ENCODE measurements around the gene LDHAL6B.

The LDHAL6B gene

DNA sequence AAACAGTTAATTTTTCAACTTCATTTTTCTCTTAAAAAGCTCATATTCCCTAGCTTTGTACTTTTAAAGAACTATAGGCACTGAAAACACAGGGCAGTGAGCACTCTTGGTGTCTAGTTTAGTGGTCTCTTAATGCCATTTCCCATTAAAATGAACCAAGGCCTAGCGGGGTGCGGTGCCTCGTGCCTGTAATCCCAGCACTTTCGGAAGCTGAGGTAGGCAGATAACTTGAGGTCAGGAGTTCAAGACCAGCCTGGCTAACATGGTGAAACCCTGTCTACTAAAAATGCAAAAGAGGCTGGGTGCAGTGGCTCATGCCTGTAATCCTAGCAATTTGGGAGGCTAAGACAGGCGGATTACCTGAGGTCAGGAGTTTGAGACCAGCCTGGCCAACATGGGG lies 45.5 kb downstream of the LDHAL6B start:
- peak overlapping the region in 3 of 11 experiments; percentile 63 to 84 (median 81); a peak in 6 of 22 replicates for H3K4me2 ChIP-seq
- H3K36me3 ChIP-seq = peaks cover 0 to 11% (median 0%) of the 10 kb centered on the region in 11 experiments; a peak in 1 of 22 replicates
- H3K9ac ChIP-seq = 0 out of 22 replicates have a peak overlapping the region, but pooled peaks of 1 of the 11 experiments have one; percentile 13
- no peaks in the 10 kb centered on the region for H3K9me3 ChIP-seq (replicated peaks in 1 of 11)
- H3K4me3 ChIP-seq = no peak overlapping the region
- peak overlapping the region in 2 of 11 experiments; percentile 60 to 69; a peak in 4 of 22 replicates for H3K27ac ChIP-seq
- H3K4me1 ChIP-seq = peaks cover 10 to 59% (median 13%) of the 10 kb centered on the region in 10 experiments; a peak in 19 of 20 replicates
- no peaks in the 10 kb centered on the region for H3K27me3 ChIP-seq
- no peaks in the 10 kb centered on the region for H4K20me1 ChIP-seq
- TF ChIP-seq Cebpa-rat (IDR thresholded peaks at IDR 0.05) = no peak

DNA sequence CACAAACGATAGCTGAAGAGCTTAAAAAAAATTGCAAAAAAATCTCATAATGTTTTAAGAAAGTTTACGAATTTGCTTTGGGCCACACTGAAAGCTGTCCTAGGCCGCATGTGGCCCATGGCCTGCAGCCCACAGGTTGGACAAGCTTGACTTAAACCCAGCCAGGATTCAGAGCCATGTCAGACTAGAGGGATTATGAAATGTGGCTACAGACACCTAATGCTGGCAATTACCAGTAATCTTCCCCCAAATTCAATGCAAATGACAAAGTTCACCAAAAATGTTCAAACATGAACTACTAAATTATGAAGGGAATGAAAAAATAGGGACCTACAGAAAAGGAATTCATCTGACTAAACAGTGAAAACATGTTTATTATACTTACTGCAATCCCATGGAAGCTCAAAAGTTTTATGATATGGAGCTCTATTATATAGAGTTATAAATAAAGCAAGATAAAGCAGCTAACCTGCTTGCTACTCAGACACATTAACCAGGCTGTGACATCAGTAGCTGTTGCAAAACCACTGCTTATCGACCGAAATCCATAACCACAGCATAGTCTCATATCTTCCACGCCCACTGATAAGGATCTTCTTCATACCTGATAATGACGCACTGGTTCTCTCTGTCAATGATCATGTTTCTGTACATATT lies 49.2 kb downstream of the LDHAL6B start:
- Histone ChIP-seq H3K36me3 (peaks cover 0 to 12% (median 0%) of the 10 kb centered on the region in 11 experiments; a peak in 1 of 22 replicates), H3K4me3 (no peak overlapping the region), H4K20me1 (no peaks in the 10 kb centered on the region), H3K27me3 (no peaks in the 10 kb centered on the region), H3K27ac (no peak overlapping the region), H3K4me2 (no peak overlapping the region; a peak in 1 of 22 replicates), H3K9me3 (replicated peaks in 1 of 11) (no peaks in the 10 kb centered on the region), H3K9ac (no peak overlapping the region), H3K4me1 (peaks cover 7 to 23% (median 9%) of the 10 kb centered on the region in 10 experiments; a peak in 19 of 20 replicates)
- TF ChIP-seq Cebpa-rat (IDR thresholded peaks at IDR 0.05) = no peak

DNA sequence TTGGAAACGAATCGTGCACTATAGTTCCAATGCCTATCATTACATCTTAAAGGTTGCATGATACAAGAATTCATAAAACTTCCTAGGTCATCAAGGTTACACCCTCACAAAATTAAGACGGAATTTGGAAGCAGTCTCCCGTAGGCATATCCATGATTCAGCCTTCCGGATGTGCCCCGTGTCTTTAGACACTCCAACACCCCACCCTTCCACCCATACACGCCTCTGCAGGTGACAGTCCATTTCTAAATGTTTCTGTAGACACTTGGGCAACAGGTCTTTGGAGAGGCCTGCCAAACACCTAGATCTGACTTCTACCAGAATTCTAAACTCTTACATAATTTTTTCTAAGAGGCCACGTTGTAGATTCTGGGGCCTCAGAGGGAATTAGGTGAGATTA lies 49.8 kb downstream of the LDHAL6B start:
- Histone ChIP-seq H3K9ac (no peak overlapping the region), H3K9me3 (replicated peaks in 1 of 11) (no peaks in the 10 kb centered on the region), H3K27me3 (no peaks in the 10 kb centered on the region), H4K20me1 (no peaks in the 10 kb centered on the region), H3K4me3 (no peak overlapping the region), H3K36me3 (peaks cover 0 to 12% (median 0%) of the 10 kb centered on the region in 11 experiments; a peak in 1 of 22 replicates), H3K27ac (no peak overlapping the region), H3K4me1 (peaks cover under 1 to 16% (median 2%) of the 10 kb centered on the region in 10 experiments; a peak in 14 of 20 replicates), H3K4me2 (no peak overlapping the region)
- no peak for TF ChIP-seq Cebpa-rat (IDR thresholded peaks at IDR 0.05)

DNA sequence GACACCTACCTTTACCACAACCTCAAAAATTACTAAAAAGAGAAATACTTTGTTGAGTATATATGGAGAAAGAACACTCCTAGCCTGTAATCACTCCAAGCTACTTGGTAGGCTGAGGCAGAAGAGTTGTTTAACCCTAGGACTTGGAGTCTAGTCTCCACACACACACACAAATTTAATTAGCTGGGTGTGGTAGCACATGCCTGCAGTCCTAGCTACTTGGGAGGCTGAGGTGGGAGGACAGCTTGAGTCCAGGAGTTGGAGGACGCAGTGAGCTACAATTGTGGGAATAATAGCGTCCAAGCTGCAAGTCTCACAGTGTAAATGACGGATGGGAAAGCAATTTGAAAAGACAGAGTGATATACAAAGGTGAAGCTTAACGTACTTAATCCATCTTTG lies 50.5 kb downstream of the LDHAL6B start:
- peaks cover 0 to 12% (median 0%) of the 10 kb centered on the region in 11 experiments; a peak in 1 of 22 replicates for H3K36me3 ChIP-seq

More for the DNA sequence above, 50.5 kb downstream of the LDHAL6B start:
- no peak for TF ChIP-seq Cebpa-rat (IDR thresholded peaks at IDR 0.05)
- H3K4me3 ChIP-seq = no peak overlapping the region
- no peaks in the 10 kb centered on the region for H3K27me3 ChIP-seq
- no peaks in the 10 kb centered on the region for H3K9me3 ChIP-seq (replicated peaks in 1 of 11)
- H4K20me1 ChIP-seq = no peaks in the 10 kb centered on the region
- H3K27ac ChIP-seq = no peak overlapping the region
- H3K4me1 ChIP-seq = peaks cover 0 to 9% (median 0%) of the 10 kb centered on the region in 10 experiments; a peak in 6 of 20 replicates
- H3K9ac ChIP-seq = no peak overlapping the region
- H3K4me2 ChIP-seq = no peak overlapping the region

All from BLaER1 treated with 17β-estradiol and CSF1 and Interleukin-3, amounts not matched to agents 10 nM and 100 nM (cell line).